ENCODE results near the gene KLHL36.
"Not testable (repeated sequence)": the region's sequence is repeated elsewhere in the genome, so short reads cannot be mapped to it uniquely, and the experiment has no call there.

Gene KLHL36

GRCh38 chr16:84616515-84616914 lies 31.8 kb upstream of the KLHL36 start:
- no peak overlapping the region for H3K27ac ChIP-seq (ENCODE audit: low read depth, low read length)
- H3K4me1 ChIP-seq (ENCODE audit: control insufficient read depth, insufficient read depth, low read length, unreplicated experiment), result peaks cover 47% of the 10 kb centered on the region
- H3K36me3 ChIP-seq (ENCODE audit: insufficient read depth, low read length), result peaks cover 7% of the 10 kb centered on the region
- no peaks in the 10 kb centered on the region for H3K27me3 ChIP-seq (ENCODE audit: insufficient read depth, low read length)
- peak overlapping the region; percentile 94 for H3K4me3 ChIP-seq (ENCODE audit: low read depth, low read length)
- H2AFZ ChIP-seq (ENCODE audit: low read length, unreplicated experiment), result no peak overlapping the region
- H3K79me2 ChIP-seq (ENCODE audit: control insufficient read depth, insufficient read depth, low read length, unreplicated experiment), result peaks cover 62% of the 10 kb centered on the region

DNA sequence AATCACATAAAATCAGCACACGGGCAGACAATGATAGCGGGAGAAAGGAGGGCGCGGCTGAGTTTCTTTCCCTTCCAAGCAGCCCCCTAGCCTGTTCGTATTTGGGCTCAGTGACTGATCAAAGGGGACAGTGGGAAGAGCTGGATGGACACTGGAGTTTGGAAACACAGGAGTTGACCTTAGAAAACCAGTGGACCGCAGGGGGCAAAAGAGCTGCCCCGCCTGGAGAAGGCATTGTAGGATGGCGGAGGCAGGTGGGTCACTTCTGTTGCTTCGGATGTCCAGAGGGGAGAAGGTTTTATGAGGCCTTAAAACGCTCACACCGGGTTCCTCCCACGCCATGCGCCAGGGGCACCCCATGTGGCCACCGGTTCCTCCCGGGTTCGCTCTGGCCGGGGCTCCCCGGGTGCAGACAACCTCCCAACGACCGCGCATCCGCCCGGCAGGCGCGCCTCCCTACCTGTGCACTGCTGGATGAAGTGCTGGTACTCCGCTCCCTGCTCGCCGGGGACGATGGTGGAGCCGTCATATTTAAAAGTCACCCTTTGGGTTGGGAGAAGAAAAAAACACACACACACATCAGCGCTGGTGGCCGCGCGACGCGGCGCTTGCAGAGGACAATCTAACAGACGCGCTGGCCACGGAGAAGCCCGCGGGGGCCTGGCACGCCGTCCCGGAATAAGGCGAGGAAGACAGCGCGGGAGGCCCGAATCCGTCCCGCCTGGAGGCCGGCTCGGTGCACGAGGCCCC lies 31.1 kb upstream of the KLHL36 start:
- Histone ChIP-seq H3K27me3 (ENCODE audit: insufficient read depth, low read length) (no peaks in the 10 kb centered on the region), H3K27ac (ENCODE audit: low read depth, low read length) (peak overlapping the region; percentile 42; the same call in 1 of the 2 replicates), H3K79me2 (ENCODE audit: control insufficient read depth, insufficient read depth, low read length, unreplicated experiment) (peaks cover 55% of the 10 kb centered on the region), H3K4me1 (ENCODE audit: control insufficient read depth, insufficient read depth, low read length, unreplicated experiment) (peaks cover 46% of the 10 kb centered on the region), H2AFZ (ENCODE audit: low read length, unreplicated experiment) (peak overlapping the region; percentile 17), H3K4me3 (ENCODE audit: low read depth, low read length) (peak overlapping the region; percentile 94), H3K36me3 (ENCODE audit: insufficient read depth, low read length) (peaks cover 4% of the 10 kb centered on the region; the same call in 1 of the 2 replicates)

- peaks cover 4% of the 10 kb centered on the region; the same call in 1 of the 2 replicates for H3K36me3 ChIP-seq (ENCODE audit: insufficient read depth, low read length)
- H3K4me1 ChIP-seq (ENCODE audit: control insufficient read depth, insufficient read depth, low read length, unreplicated experiment), result peaks cover 46% of the 10 kb centered on the region
- H3K79me2 ChIP-seq (ENCODE audit: control insufficient read depth, insufficient read depth, low read length, unreplicated experiment), result peaks cover 48% of the 10 kb centered on the region
- peak within 1 kb of the TSS; percentile 94 for H3K4me3 ChIP-seq (ENCODE audit: low read depth, low read length)
- peak within 1 kb of the TSS; percentile 94 for H3K27ac ChIP-seq (ENCODE audit: low read depth, low read length)
- peak within 1 kb of the TSS; percentile 17 for H2AFZ ChIP-seq (ENCODE audit: low read length, unreplicated experiment)
- no peaks in the 10 kb centered on the region for H3K27me3 ChIP-seq (ENCODE audit: insufficient read depth, low read length)
These were observed 30.3 kb upstream of the KLHL36 start, which contains the start of gene COTL1 for GRCh38 chr16:84617791-84618580. TSS of gene COTL1 (minus strand) at chr16:84618078. CDS start at chr16:84617914, 164 bp downstream.

DNA sequence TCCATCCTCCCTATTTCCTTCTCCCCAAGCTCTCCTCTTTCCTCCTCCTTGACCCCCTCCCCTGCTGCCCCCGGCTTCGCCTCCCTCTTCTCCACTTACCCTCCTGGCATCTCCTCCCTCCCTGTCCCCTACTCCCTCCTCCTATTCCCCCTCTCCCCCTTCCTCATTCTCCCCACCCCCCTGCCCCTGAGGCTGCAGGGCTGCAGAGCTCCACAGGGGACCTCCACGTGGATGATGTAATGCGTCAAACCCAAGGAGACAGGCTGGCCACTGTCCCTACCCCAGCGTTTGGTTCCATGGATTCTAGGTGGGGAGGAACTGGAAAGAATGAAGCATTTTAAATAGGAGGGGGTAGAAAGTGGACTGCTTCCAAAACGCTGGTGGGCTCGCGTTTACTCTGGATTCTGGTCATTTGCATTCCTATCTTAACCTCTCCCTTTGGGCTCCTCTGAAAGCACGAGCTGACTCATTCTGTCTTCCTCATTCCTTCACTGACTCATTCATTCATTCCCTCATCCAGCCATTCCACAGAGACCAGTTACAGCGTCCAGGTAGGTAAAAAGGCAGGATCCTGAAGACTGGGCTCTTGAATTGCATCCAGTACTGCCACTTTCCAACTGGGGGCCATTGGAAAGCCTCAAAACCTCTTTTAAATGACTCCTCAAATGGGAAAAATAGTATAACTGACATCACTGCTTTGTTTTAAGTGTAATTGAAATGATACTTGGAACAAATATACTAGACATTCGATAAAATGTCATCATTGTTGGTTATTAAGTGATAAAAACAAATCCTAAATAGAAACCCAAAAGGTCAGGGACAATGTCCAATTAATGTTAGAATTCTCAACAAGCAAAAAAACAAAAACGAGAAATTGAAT lies 29.5 kb upstream of the KLHL36 start:
- H3K4me3 ChIP-seq (ENCODE audit: low read depth, low read length), result peak overlapping the region; percentile 72
- H3K27ac ChIP-seq (ENCODE audit: low read depth, low read length), result peak overlapping the region; percentile 94
- H3K27me3 ChIP-seq (ENCODE audit: insufficient read depth, low read length), result no peaks in the 10 kb centered on the region
- peaks cover 40% of the 10 kb centered on the region for H3K79me2 ChIP-seq (ENCODE audit: control insufficient read depth, insufficient read depth, low read length, unreplicated experiment)
- peaks cover 4% of the 10 kb centered on the region; the same call in 1 of the 2 replicates for H3K36me3 ChIP-seq (ENCODE audit: insufficient read depth, low read length)
- H2AFZ ChIP-seq (ENCODE audit: low read length, unreplicated experiment), result peak overlapping the region; percentile 18
- peaks cover 44% of the 10 kb centered on the region for H3K4me1 ChIP-seq (ENCODE audit: control insufficient read depth, insufficient read depth, low read length, unreplicated experiment)

DNA sequence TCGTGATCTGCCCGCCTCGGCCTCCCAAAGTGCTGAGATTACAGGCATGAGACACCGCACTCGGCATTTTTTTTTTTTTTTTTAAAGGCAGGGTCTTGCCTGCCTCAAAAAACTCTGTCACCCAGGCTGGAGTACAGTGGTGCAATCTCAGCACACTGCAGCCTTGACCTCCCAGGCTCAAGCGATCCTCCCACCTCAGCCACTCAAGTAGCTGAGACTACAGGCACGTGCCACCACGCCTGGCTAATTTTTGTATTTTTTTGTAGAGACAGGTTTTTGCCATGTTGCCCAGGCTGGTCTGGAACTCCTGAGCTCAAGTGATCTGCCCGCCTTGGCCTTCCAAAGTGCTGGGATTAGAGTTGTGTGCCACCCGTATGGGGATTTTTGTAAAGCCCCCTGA lies 27.4 kb upstream of the KLHL36 start:
- H2AFZ ChIP-seq (ENCODE audit: low read length, unreplicated experiment); H3K27me3 ChIP-seq (ENCODE audit: insufficient read depth, low read length); H3K4me3 ChIP-seq (ENCODE audit: low read depth, low read length); H3K27ac ChIP-seq (ENCODE audit: low read depth, low read length); H3K36me3 ChIP-seq (ENCODE audit: insufficient read depth, low read length): not testable (repeated sequence)
- Histone ChIP-seq H3K4me1 (ENCODE audit: control insufficient read depth, insufficient read depth, low read length, unreplicated experiment) (peaks cover 23% of the 10 kb centered on the region), H3K79me2 (ENCODE audit: control insufficient read depth, insufficient read depth, low read length, unreplicated experiment) (peaks cover 19% of the 10 kb centered on the region)

GRCh38 chr16:84625556-84625955 lies 22.8 kb upstream of the KLHL36 start:
- no peak overlapping the region for H3K4me3 ChIP-seq (ENCODE audit: low read depth, low read length)
- no peak overlapping the region for H3K27ac ChIP-seq (ENCODE audit: low read depth, low read length)
- no peaks in the 10 kb centered on the region for H3K79me2 ChIP-seq (ENCODE audit: control insufficient read depth, insufficient read depth, low read length, unreplicated experiment)
- no peak overlapping the region for H2AFZ ChIP-seq (ENCODE audit: low read length, unreplicated experiment)
- peaks cover 4% of the 10 kb centered on the region for H3K4me1 ChIP-seq (ENCODE audit: control insufficient read depth, insufficient read depth, low read length, unreplicated experiment)
- H3K36me3 ChIP-seq (ENCODE audit: insufficient read depth, low read length), result no peaks in the 10 kb centered on the region
- no peaks in the 10 kb centered on the region for H3K27me3 ChIP-seq (ENCODE audit: insufficient read depth, low read length)

- Histone ChIP-seq H2AFZ (ENCODE audit: low read length, unreplicated experiment) (no peak overlapping the region), H3K79me2 (ENCODE audit: control insufficient read depth, insufficient read depth, low read length, unreplicated experiment) (no peaks in the 10 kb centered on the region), H3K36me3 (ENCODE audit: insufficient read depth, low read length) (no peaks in the 10 kb centered on the region), H3K4me1 (ENCODE audit: control insufficient read depth, insufficient read depth, low read length, unreplicated experiment) (no peaks in the 10 kb centered on the region), H3K4me3 (ENCODE audit: low read depth, low read length) (no peak overlapping the region), H3K27ac (ENCODE audit: low read depth, low read length) (no peak overlapping the region), H3K27me3 (ENCODE audit: insufficient read depth, low read length) (no peaks in the 10 kb centered on the region)
These were observed 20.0 kb upstream of the KLHL36 start for GRCh38 chr16:84628226-84628731.

DNA sequence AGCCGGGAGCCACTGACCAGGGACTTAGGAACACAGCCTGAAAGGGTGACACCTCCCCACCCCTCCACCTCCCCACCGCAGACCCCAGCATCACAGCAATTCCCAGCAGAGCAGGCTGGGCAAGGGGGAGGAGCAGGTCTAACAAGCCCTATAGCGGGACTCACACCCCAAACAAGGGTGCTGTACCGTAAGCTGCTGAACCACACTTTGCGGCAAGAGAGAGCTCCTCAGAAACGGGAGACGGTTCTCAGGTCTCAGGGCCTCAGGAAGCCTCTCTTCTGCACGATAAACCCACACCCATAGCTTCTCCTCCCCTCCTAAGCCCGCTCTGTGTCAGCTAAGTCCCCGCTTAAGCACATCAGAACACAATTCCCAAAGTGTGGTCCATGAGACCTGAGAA lies 18.7 kb upstream of the KLHL36 start:
- H3K27me3 ChIP-seq (ENCODE audit: insufficient read depth, low read length), result no peaks in the 10 kb centered on the region
- no peaks in the 10 kb centered on the region for H3K79me2 ChIP-seq (ENCODE audit: control insufficient read depth, insufficient read depth, low read length, unreplicated experiment)
- no peak overlapping the region for H3K27ac ChIP-seq (ENCODE audit: low read depth, low read length)
- no peak overlapping the region for H3K4me3 ChIP-seq (ENCODE audit: low read depth, low read length)
- H3K36me3 ChIP-seq (ENCODE audit: insufficient read depth, low read length), result no peaks in the 10 kb centered on the region
- no peak overlapping the region for H2AFZ ChIP-seq (ENCODE audit: low read length, unreplicated experiment)
- no peaks in the 10 kb centered on the region for H3K4me1 ChIP-seq (ENCODE audit: control insufficient read depth, insufficient read depth, low read length, unreplicated experiment)

DNA sequence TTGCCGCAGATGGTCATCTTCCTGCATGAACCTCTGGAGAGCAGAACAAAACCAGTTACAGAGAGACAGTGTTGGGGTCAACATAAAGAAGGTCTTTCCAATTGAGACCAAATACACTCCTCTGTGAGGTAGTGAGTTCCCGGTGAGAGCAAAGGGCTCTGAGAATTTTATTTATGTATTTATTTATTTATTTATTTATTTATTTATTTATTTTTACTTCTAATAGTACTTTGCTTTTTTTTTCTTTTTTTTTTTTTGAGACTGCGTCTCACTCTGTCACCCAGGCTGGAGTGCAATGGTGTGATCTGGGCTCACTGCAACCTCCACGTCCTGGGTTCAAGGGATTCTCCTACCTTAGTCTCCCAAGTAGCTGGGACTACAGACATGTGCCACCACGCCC lies 18.3 kb upstream of the KLHL36 start:
- Histone ChIP-seq H3K4me3 (ENCODE audit: low read depth, low read length) (no peak overlapping the region), H3K4me1 (ENCODE audit: control insufficient read depth, insufficient read depth, low read length, unreplicated experiment) (no peaks in the 10 kb centered on the region), H3K36me3 (ENCODE audit: insufficient read depth, low read length) (no peaks in the 10 kb centered on the region), H2AFZ (ENCODE audit: low read length, unreplicated experiment) (no peak overlapping the region), H3K79me2 (ENCODE audit: control insufficient read depth, insufficient read depth, low read length, unreplicated experiment) (no peaks in the 10 kb centered on the region), H3K27ac (ENCODE audit: low read depth, low read length) (no peak overlapping the region), H3K27me3 (ENCODE audit: insufficient read depth, low read length) (no peaks in the 10 kb centered on the region)
